BJ (cell line): ENCODE results near the gene PDE7B. TPM values are rescaled to one million over a fixed set of nuclear protein-coding genes. Genes with fewer than 3 reads are reported as not detected.

Experiments used
- CTCF ChIA-PET: fragments of 350-600 bp; formaldehyde crosslinking; extraction: SDS; loops from one replicate; lab custom pipeline; 2021; ENCODE audit warnings: antibody characterized with exemption, inconsistent platforms; lab: Yijun Ruan, JAX
- POLR2A ChIA-PET: fragments of 300-600 bp; sonication (Branson Sonifier 250); formaldehyde crosslinking; extraction: SDS; loops from one replicate; lab custom pipeline; 2021; ENCODE audit warnings: antibody characterized with exemption; lab: Charles Lee
- DNase-seq: peaks from one replicate; pipeline ENCODE4 v3.0.0-alpha.2; 2011; ENCODE audit warnings: low read depth
- H3K27me3 ChIP-seq: 2 replicates; pipeline ENCODE4 v1.6.0; 2011; ENCODE audit warnings: low read length; ENCODE audit not compliant: control insufficient read depth, insufficient read depth
- H3K36me3 ChIP-seq: 2 replicates; pipeline ENCODE4 v1.5.1; 2011; ENCODE audit warnings: low read length; ENCODE audit not compliant: control insufficient read depth, insufficient read depth
- H3K4me3 ChIP-seq: 2 replicates; pipeline ENCODE4 v1.5.1; 2011; ENCODE audit warnings: low read depth, mild to moderate bottlenecking, control low read depth, low read length
- CTCF ChIP-seq: IDR thresholded peaks from 2 replicates; pipeline ENCODE4 v1.5.1; 2011; ENCODE audit warnings: low read depth, mild to moderate bottlenecking, control low read depth, inconsistent platforms, low read length, moderate library complexity; ENCODE audit not compliant: insufficient read depth
- polyA plus RNA-seq: library from polyadenylated mRNA; depleted of rRNA; stranded (reverse); fragments of >200 nt; gene quantifications from 2 replicates; pipeline ENCODE4 v1.2.3, GENCODE V29; 2011

PDE7B gene
- polyA plus RNA-seq, 1 experiment, result 2.7 TPM

- no peak for DNase-seq
- H3K36me3 ChIP-seq, result no peaks in the 10 kb centered on the region
- H3K27me3 ChIP-seq, result no peaks in the 10 kb centered on the region
- H3K4me3 ChIP-seq, result no peak overlapping the region
- no peak for TF ChIP-seq CTCF
- ChIA-PET CTCF (interaction anchor here (0.6 kb wide), 1 partner anchor 147 kb away, joined by 3 read pairs; no protein-coding TSS in a partner anchor), POLR2A (no interaction called here)
Observed at GRCh38 chr6:136209496-136209895, 358.0 kb downstream of the PDE7B start.

GRCh38 chr6:136210398-136211165, 359.1 kb downstream of the PDE7B start:
- Histone ChIP-seq H3K4me3 (no peak overlapping the region), H3K27me3 (no peaks in the 10 kb centered on the region), H3K36me3 (no peaks in the 10 kb centered on the region)
- POLR2A ChIA-PET, result no interaction called here
- no peak for TF ChIP-seq CTCF
- DNase-seq, result no peak
- CTCF ChIA-PET, result interaction anchor here (1.5 kb wide), 1 partner anchor 16 kb away, joined by 5 read pairs; no protein-coding TSS in a partner anchor

- CTCF ChIA-PET, result interaction anchor here (1.5 to 2.2 kb wide), 2 partner anchors 14 to 677 kb away, joined by 4 to 14 read pairs; no protein-coding TSS in a partner anchor
- no peak for DNase-seq
- H3K27me3 ChIP-seq, result no peaks in the 10 kb centered on the region
- POLR2A ChIA-PET, result interaction anchor here (0.7 kb wide), 1 partner anchor 311 kb away, joined by 4 read pairs; no protein-coding TSS in a partner anchor
- no peak overlapping the region for H3K4me3 ChIP-seq
- no peak for TF ChIP-seq CTCF
- H3K36me3 ChIP-seq, result no peaks in the 10 kb centered on the region
Observed at GRCh38 chr6:136212608-136213007, 361.1 kb downstream of the PDE7B start.

- no peak for DNase-seq
- Histone ChIP-seq H3K27me3 (no peaks in the 10 kb centered on the region), H3K4me3 (no peak overlapping the region), H3K36me3 (no peaks in the 10 kb centered on the region)
- CTCF ChIA-PET, result interaction anchor here (1.5 to 2.2 kb wide), 2 partner anchors 14 to 677 kb away, joined by 4 to 14 read pairs; no protein-coding TSS in a partner anchor
- POLR2A ChIA-PET, result interaction anchor here (0.7 kb wide), 1 partner anchor 311 kb away, joined by 4 read pairs; no protein-coding TSS in a partner anchor
- TF ChIP-seq CTCF, result no peak
Observed at GRCh38 chr6:136213012-136213539, 361.6 kb downstream of the PDE7B start.

GRCh38 chr6:136213853-136214252, 362.4 kb downstream of the PDE7B start:
- CTCF ChIA-PET, result interaction anchor here (1.5 kb wide), 1 partner anchor 678 kb away, joined by 4 read pairs; no protein-coding TSS in a partner anchor
- TF ChIP-seq CTCF, result no peak
- Histone ChIP-seq H3K4me3 (no peak overlapping the region), H3K27me3 (no peaks in the 10 kb centered on the region), H3K36me3 (no peaks in the 10 kb centered on the region)
- no peak for DNase-seq
- POLR2A ChIA-PET, result no interaction called here
